ENCODE data around the gene TATDN2. TPM values are rescaled to one million over a fixed set of nuclear protein-coding genes. Genes with fewer than 3 reads are reported as not detected.

The TATDN2 gene
- total RNA-seq, 2 experiments from 2014 or later = 55.4 to 67.4 TPM

DNA sequence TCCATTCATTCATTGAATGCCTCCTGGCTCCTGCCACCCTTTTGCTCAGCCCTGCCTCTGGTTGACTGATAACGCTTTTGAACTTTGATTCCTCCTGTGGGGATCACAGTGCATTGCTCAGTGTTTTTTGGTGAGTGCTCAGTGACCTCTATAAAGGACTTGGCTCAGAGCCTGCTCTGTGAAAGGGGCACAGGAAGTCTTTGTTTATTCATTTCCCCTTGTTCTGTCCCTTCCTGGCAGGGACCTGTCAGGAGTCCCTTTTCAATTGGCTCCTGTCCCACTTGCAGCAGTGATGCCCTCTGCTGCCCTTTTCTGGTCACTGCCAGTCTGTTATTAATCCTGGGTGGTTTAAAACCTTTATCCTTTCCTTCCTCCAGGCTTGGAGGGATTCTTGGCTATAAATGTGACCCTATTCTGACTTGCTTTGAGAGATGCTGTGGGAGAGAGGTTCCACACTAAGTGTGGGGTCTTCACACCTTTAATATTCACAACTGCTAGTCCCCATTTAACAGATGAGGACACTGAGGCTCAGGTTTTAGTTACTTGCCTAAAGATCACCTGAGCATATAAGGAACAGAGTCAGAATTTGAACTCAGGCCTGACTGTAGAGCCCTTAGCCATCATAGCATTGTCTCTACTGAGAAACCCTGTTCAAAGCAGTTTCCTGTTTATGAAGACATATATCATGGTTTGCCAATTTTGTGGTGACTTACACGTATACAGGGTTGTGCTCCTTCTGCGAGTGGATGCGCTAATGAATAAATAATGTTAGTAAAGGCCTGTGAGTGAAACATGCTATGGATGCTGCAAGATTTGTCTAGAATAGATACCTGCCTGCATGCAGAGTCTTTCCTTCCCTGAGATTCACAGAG, 23.2 kb upstream of the TATDN2 start:
- Mint-ChIP-seq H3K4me1 (peaks cover 54% of the 10 kb centered on the region), H3K4me3 (peak overlapping the region; percentile 79), H3K36me3 (peaks cover 14% of the 10 kb centered on the region), H3K27ac (peak overlapping the region; percentile 88), H3K27me3 (no peaks in the 10 kb centered on the region), H3K9me3 (no peaks in the 10 kb centered on the region)
- ATAC-seq (ENCODE audit: low read depth) (peak; percentile 44), DNase-seq (peak; percentile 59)
- POLR2A ChIA-PET = interaction anchor here (0.7 to 1.6 kb wide), 3 partner anchors 12 to 26 kb away, joined by 3 to 9 read pairs (median 7); partner anchors contain the start of gene TATDN2

GRCh38 chr3:10226293-10226692, 22.0 kb upstream of the TATDN2 start:
- DNase-seq (no peak), ATAC-seq (ENCODE audit: low read depth) (no peak)
- Mint-ChIP-seq H3K36me3 (peaks cover 9% of the 10 kb centered on the region), H3K27me3 (no peaks in the 10 kb centered on the region), H3K4me1 (peaks cover 45% of the 10 kb centered on the region), H3K27ac (no peak overlapping the region), H3K4me3 (no peak overlapping the region), H3K9me3 (no peaks in the 10 kb centered on the region)
- POLR2A ChIA-PET = interaction anchor here (0.7 kb wide), 1 partner anchor 13 kb away, joined by 3 read pairs; no protein-coding TSS in a partner anchor

- Mint-ChIP-seq H3K4me1 (peaks cover 31% of the 10 kb centered on the region), H3K27ac (peak overlapping the region; percentile 80), H3K36me3 (peaks cover 7% of the 10 kb centered on the region), H3K9me3 (no peaks in the 10 kb centered on the region), H3K27me3 (no peaks in the 10 kb centered on the region), H3K4me3 (peak overlapping the region; percentile 23)
- peak; percentile 43 for ATAC-seq (ENCODE audit: low read depth)
- no peak for DNase-seq
- POLR2A ChIA-PET = no interaction called here
These were observed 19.9 kb upstream of the TATDN2 start for GRCh38 chr3:10228248-10228950.

GRCh38 chr3:10229576-10229975, 18.7 kb upstream of the TATDN2 start:
- DNase-seq = no peak
- no peaks in the 10 kb centered on the region for H3K27me3 Mint-ChIP-seq
- no peak overlapping the region for H3K27ac Mint-ChIP-seq
- no peak overlapping the region for H3K4me3 Mint-ChIP-seq
- POLR2A ChIA-PET = interaction anchor here (1.5 kb wide), 1 partner anchor 13 kb away, joined by 5 read pairs; no protein-coding TSS in a partner anchor
- H3K36me3 Mint-ChIP-seq = peaks cover 7% of the 10 kb centered on the region
- ATAC-seq (ENCODE audit: low read depth) = no peak
- H3K4me1 Mint-ChIP-seq = peaks cover 24% of the 10 kb centered on the region
- H3K9me3 Mint-ChIP-seq = no peaks in the 10 kb centered on the region

DNA sequence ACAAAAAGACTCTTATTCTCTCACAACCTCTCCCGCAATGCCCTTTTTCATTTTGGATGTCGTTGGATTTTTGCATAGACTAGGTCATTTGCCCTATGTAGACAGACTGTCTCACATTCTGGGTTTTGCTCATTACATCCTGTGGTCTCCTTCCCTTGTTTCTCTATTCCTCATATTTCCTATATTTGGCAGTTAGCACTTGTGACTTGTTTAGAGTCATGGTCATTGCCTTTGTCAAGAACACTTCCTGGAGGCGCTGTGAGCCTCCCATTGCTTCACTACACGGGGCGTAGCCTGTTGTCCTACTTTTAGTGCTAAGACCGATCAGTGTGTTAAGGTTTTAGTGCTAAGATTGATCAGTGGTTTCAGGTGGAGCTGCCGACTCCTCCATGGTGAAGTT, 16.1 kb upstream of the TATDN2 start:
- DNase-seq (no peak), ATAC-seq (ENCODE audit: low read depth) (no peak)
- Mint-ChIP-seq H3K27me3 (no peaks in the 10 kb centered on the region), H3K27ac (no peak overlapping the region), H3K36me3 (peaks cover 8% of the 10 kb centered on the region), H3K4me3 (no peak overlapping the region), H3K9me3 (no peaks in the 10 kb centered on the region), H3K4me1 (peaks cover 14% of the 10 kb centered on the region)
- POLR2A ChIA-PET = no interaction called here

- Mint-ChIP-seq H3K27me3 (no peaks in the 10 kb centered on the region), H3K36me3 (peaks cover 14% of the 10 kb centered on the region), H3K27ac (no peak overlapping the region), H3K4me3 (no peak overlapping the region), H3K4me1 (peaks cover 17% of the 10 kb centered on the region), H3K9me3 (peaks cover 2% of the 10 kb centered on the region)
- POLR2A ChIA-PET = interaction anchor here (1.2 kb wide), 1 partner anchor 8 kb away, joined by 4 read pairs; no protein-coding TSS in a partner anchor
- no peak for ATAC-seq (ENCODE audit: low read depth)
- no peak for DNase-seq
These were observed 14.3 kb upstream of the TATDN2 start for GRCh38 chr3:10233988-10234387.

GRCh38 chr3:10234526-10235230, 13.6 kb upstream of the TATDN2 start:
- no peak for ATAC-seq (ENCODE audit: low read depth)
- Mint-ChIP-seq H3K27me3 (no peaks in the 10 kb centered on the region), H3K4me1 (peaks cover 15% of the 10 kb centered on the region), H3K27ac (no peak overlapping the region), H3K9me3 (peaks cover 2% of the 10 kb centered on the region), H3K36me3 (peaks cover 16% of the 10 kb centered on the region), H3K4me3 (no peak overlapping the region)
- POLR2A ChIA-PET = no interaction called here
- no peak for DNase-seq

GRCh38 chr3:10235551-10235950, 12.7 kb upstream of the TATDN2 start:
- ATAC-seq (ENCODE audit: low read depth) (no peak), DNase-seq (no peak)
- peaks cover 17% of the 10 kb centered on the region for H3K36me3 Mint-ChIP-seq
- H3K9me3 Mint-ChIP-seq = peaks cover 2% of the 10 kb centered on the region
- no peak overlapping the region for H3K4me3 Mint-ChIP-seq
- H3K27ac Mint-ChIP-seq = no peak overlapping the region
- POLR2A ChIA-PET = interaction anchor here (0.7 kb wide), 1 partner anchor 32 kb away, joined by 3 read pairs; no protein-coding TSS in a partner anchor
- no peaks in the 10 kb centered on the region for H3K27me3 Mint-ChIP-seq
- H3K4me1 Mint-ChIP-seq = peaks cover 17% of the 10 kb centered on the region

GRCh38 chr3:10238345-10239183, 9.7 kb upstream of the TATDN2 start:
- H3K27me3 Mint-ChIP-seq = no peaks in the 10 kb centered on the region
- peak overlapping the region; percentile 31 for H3K4me3 Mint-ChIP-seq
- POLR2A ChIA-PET = interaction anchor here (0.9 to 1.9 kb wide), 3 partner anchors 10 to 25 kb away, joined by 3 to 8 read pairs (median 4); partner anchors contain the start of gene TATDN2
- ATAC-seq (ENCODE audit: low read depth) (peak; percentile 51), DNase-seq (no peak)
- H3K4me1 Mint-ChIP-seq = peaks cover 32% of the 10 kb centered on the region
- peaks cover 15% of the 10 kb centered on the region for H3K36me3 Mint-ChIP-seq
- peak overlapping the region; percentile 78 for H3K27ac Mint-ChIP-seq
- peaks cover 2% of the 10 kb centered on the region for H3K9me3 Mint-ChIP-seq

- peaks cover 16% of the 10 kb centered on the region for H3K9me3 Mint-ChIP-seq
- no peak overlapping the region for H3K27ac Mint-ChIP-seq
- no peak for ATAC-seq (ENCODE audit: low read depth)
- no peak overlapping the region for H3K4me3 Mint-ChIP-seq
- H3K27me3 Mint-ChIP-seq = no peaks in the 10 kb centered on the region
- no peak for DNase-seq
- POLR2A ChIA-PET = no interaction called here
- H3K4me1 Mint-ChIP-seq = peaks cover 32% of the 10 kb centered on the region
- H3K36me3 Mint-ChIP-seq = peaks cover 32% of the 10 kb centered on the region
These were observed 7.5 kb upstream of the TATDN2 start for GRCh38 chr3:10240799-10241198.

- peaks cover 36% of the 10 kb centered on the region for H3K4me1 Mint-ChIP-seq
- POLR2A ChIA-PET = interaction anchor here (0.6 to 1.5 kb wide), 12 partner anchors 9 to 348 kb away, joined by 3 to 7 read pairs (median 4); partner anchors contain the start of genes EMC3 and VHL
These were observed 5.8 kb upstream of the TATDN2 start for GRCh38 chr3:10242182-10243065.

More at GRCh38 chr3:10242182-10243065, 5.8 kb upstream of the TATDN2 start:
- H3K4me3 Mint-ChIP-seq = peak overlapping the region; percentile 61
- H3K27ac Mint-ChIP-seq = peak overlapping the region; percentile 82
- peak; percentile 93 for ATAC-seq (ENCODE audit: low read depth)
- peak; percentile 74 for DNase-seq
- H3K9me3 Mint-ChIP-seq = peaks cover 18% of the 10 kb centered on the region
- peaks cover 33% of the 10 kb centered on the region for H3K36me3 Mint-ChIP-seq
- H3K27me3 Mint-ChIP-seq = no peaks in the 10 kb centered on the region
